HEK293T (cell line): Measurements from ENCODE around the gene TPMT.

Experiments
- ARNT ChIP-seq: fragments of 450-650 bp; IDR thresholded peaks from 2 replicates; pipeline ENCODE4 v1.6.1; 2017; ENCODE audit warnings: mild to moderate bottlenecking
- BHLHE40 ChIP-seq: fragments of 450-650 bp; IDR thresholded peaks from 2 replicates; pipeline ENCODE4 v1.6.1; 2016; ENCODE audit warnings: mild to moderate bottlenecking, moderate library complexity, borderline replicate concordance
- FOXA1 ChIP-seq: fragments of 450-650 bp; IDR thresholded peaks from 2 replicates; pipeline ENCODE4 v1.6.1; 2016; ENCODE audit warnings: mild to moderate bottlenecking
- FOXM1 ChIP-seq: fragments of 450-650 bp; IDR thresholded peaks from 2 replicates; pipeline ENCODE4 v1.6.1; 2017; ENCODE audit warnings: mild to moderate bottlenecking, borderline replicate concordance
- HDGF ChIP-seq: fragments of 450-650 bp; IDR thresholded peaks from 2 replicates; pipeline ENCODE4 v1.6.1; 2017; ENCODE audit warnings: antibody characterized with exemption, borderline replicate concordance
- LEF1 ChIP-seq: fragments of 450-650 bp; IDR thresholded peaks from 2 replicates; pipeline ENCODE4 v1.6.1; 2017; ENCODE audit warnings: mild to moderate bottlenecking, borderline replicate concordance
- NFRKB ChIP-seq: fragments of 450-650 bp; IDR thresholded peaks from 2 replicates; pipeline ENCODE4 v1.6.1; 2016; ENCODE audit warnings: mild to moderate bottlenecking, moderate library complexity
- SP1 ChIP-seq: fragments of 450-650 bp; IDR thresholded peaks from 2 replicates; pipeline ENCODE4 v1.6.1; 2017
- SUZ12 ChIP-seq: fragments of 450-650 bp; IDR thresholded peaks from 2 replicates; pipeline ENCODE4 v1.6.1; 2016; ENCODE audit warnings: mild to moderate bottlenecking
- TARDBP ChIP-seq: fragments of 450-650 bp; IDR thresholded peaks from 2 replicates; pipeline ENCODE4 v1.6.1; 2016
- TF ChIP-seq, protein P1 (sequence below): fragments of 450-650 bp; IDR thresholded peaks from 2 replicates; pipeline ENCODE4 v1.6.1; 2016

DNA sequence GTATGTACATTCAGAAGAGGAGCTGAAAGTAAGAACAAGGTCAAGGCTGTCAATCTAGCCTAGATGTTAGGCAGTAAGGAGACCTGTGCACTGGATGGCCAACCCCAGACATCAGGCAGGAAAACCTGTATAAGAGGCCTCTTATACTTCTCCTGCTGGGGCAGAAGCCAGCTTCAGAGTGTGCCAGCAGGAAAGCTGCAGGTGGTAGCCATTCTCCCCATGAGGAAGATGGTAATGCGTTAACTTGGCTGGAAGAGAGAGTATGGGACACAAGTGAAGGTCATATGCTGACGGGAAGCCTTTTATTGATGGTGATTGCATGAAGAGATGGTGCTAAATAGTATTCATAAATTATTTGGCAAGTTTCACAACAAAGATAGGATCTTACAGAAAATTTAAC lies 53.0 kb downstream of the TPMT start:
- TF ChIP-seq SUZ12: no peak
- no peak for TF ChIP-seq HDGF
- TF ChIP-seq ARNT: no peak
- no peak for TF ChIP-seq SP1
- no peak for TF ChIP-seq FOXA1
- no peak for TF ChIP-seq TARDBP
- no peak for TF ChIP-seq LEF1
- TF ChIP-seq NFRKB: no peak
- no peak for TF ChIP-seq BHLHE40
- TF ChIP-seq FOXM1: no peak
- TF ChIP-seq, protein P1, sequence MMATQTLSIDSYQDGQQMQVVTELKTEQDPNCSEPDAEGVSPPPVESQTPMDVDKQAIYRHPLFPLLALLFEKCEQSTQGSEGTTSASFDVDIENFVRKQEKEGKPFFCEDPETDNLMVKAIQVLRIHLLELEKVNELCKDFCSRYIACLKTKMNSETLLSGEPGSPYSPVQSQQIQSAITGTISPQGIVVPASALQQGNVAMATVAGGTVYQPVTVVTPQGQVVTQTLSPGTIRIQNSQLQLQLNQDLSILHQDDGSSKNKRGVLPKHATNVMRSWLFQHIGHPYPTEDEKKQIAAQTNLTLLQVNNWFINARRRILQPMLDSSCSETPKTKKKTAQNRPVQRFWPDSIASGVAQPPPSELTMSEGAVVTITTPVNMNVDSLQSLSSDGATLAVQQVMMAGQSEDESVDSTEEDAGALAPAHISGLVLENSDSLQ: no peak
